Right renal pelvis (tissue), 4 donors: ENCODE measurements around the gene WDR76. TPM values are rescaled to one million over a fixed set of nuclear protein-coding genes. Genes with fewer than 3 reads are reported as not detected.
"Not testable (repeated sequence)": the region's sequence is repeated elsewhere in the genome, so short reads cannot be mapped to it uniquely, and the experiment has no call there.

Experiments used
- DNase-seq, 4 donors: peaks; one replicate each; pipeline ENCODE4 v3.0.0-alpha.2; 2013; ENCODE audit warnings: low read depth in 4 of 4, low spot score in 3 of 4, missing footprints in 1 of 4
- polyA plus RNA-seq, 4 donors: library from polyadenylated mRNA; unstranded; fragments of 120-200 nt; gene quantifications; one replicate each; pipeline ENCODE4 v1.2.1, GENCODE V29; 2013; ENCODE audit not compliant: insufficient read length in 4 of 4

Gene WDR76
- polyA plus RNA-seq = 10 to 100 TPM; 13.4 to 14.9 (median 14.7) TPM

DNA sequence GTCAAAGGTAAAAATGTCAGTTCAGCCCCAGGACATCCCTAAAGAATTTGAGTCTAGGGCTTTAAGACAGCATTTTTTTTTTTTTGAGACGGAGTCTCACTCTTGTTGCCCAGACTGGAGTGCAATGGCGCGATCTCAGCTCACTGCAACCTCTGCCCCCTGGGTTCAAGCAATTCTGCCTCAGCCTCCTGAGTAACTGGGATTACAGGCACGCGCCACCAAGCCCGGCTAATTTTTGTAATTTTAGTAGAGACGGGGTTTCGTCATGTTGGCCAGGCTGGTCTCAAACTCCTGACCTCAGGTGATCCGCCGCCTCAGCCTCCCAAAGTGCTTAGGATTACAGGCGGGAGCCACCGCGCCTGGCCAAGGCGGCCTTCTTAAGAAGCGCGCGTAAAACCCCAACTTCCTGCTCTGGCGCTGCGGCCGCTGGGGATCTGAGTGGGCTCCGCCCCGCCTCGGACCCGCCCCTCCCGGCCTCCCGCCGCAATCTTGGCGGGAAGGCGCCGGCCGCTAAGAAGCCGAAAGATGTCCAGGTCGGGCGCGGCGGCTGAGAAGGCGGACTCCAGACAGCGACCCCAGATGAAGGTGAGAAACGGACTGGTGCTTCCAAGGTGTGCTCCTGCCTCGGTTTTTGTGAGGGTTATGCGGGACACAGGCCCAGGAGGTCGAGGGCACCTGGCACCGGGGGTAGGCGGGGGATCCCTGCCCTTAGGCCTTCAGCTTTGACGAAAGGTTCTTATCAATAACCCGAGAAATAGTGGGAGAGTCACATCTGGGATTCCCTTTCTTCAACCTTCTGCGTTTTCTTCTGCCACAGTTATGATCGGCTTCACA lies at the start of gene WDR76:
TSS of gene WDR76 (plus strand) at position 495 of the 834 bp plus-strand sequence. CDS start at position 526, 31 bp downstream.
- peak; percentile 55 to 65 (median 61) for DNase-seq

DNA sequence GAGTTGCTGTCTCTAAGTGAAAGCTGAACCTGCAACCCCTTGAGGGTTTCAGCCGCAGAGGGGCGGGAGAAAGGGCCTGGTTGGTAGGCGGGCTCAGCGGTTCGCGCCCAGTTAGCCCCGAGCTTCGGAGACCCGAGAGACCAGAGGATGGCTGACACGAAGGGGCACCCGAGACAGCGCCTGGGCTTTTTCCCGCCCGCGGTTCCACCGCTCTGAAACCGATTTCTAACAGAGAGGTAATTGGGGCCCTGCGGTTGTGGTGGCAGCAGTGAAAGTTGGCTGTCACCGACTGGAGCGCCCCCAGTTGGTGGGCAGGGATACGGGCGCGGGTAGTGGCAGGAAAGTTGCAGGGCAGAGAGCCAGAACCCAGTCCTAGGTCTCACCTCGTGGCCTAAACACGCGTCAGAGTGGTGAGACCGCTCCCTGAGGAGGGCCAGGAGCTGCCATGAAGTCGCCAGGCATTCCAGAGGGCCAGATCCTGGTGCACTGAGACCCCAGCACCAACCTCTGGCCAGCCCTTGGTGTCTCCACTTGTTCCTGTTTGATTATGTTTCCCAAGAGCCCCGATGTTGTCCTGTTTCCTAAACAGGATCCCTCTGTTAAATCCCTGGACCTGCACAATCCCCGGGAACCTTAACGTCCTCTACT lies 49.4 kb upstream of the WDR76 start:
- DNase-seq = peak in 1 of 4 donors; percentile 57

DNA sequence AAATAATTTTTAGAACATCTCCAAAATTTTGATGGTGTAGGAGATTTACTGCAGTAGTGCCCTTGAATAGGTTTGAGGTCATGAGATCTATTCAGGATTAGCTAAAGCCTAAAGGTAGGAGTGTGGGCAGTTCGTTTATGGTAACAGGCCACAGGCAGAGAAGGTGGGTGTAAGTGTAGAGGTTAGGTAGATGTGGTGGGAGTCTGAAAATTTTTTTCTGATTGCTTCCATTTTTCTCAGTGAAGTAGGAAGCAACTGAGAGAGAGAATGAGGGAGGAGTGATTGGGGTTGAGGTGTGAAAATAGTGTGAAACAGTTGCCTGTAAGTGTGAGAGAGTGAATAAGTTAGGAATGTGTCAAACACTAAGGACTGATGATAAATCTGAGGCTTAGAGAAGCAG lies 47.8 kb upstream of the WDR76 start:
- no peak for DNase-seq

DNA sequence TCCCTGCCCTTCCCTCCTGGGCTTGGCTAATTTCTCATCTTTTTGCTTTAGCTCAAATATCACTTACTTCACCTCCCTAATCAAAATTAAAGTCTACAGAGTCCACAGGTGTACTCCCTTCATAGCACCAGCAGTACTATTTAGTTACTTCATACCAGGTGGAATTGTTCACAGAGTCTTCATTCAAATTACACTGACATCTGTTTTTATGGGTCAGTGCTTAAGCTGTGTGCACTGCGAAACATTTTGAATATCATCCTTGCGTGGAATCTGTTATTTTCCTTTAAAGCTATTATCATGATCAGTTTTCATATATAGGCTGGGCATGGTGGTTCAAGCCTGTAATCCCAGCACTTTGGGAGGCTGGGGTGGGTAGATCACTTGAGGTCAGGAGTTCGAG lies 37.4 kb upstream of the WDR76 start:
- DNase-seq = no peak

DNA sequence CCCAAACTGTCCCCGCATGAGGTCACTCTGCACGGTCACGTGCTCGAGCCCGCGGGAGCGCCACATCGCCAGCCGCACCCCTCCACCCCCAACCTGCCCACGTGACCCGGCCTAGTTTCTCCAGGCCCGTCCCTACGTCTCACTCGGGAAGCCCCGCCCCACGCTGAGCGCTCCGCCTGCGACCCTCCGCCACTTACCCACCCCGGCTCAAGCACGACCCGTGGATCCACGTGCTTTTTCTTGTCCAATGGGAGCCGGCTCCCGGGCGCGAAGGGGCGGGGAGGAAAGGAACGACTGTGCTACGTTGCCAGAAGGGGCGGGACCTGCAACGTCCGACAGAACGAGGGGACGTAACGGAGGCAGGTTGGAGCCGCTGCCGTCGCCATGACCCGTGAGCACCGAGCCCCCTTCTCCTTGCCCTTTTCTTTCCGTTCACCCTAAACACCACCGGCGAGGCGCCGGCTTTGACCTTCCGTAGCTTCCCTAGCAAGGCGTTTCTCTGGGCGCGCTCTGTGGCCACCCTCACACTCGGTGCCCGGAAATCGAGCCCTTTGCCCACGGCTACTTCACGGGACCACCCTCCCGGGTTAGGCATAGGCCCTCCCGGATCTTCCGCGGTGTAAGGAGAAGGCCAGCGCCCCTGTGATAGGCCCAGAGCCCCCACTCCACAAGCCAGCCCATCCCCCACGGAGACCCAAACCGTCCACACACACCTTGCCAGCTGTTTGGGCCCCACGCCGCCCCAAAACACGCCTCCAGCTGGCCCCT lies 34.6 kb upstream of the WDR76 start, which contains the start of gene SERF2:
TSS of gene SERF2 (plus strand) at position 328 of the 768 bp plus-strand sequence. CDS start at position 385, 57 bp downstream.
- DNase-seq = peak; percentile 97 to 99 (median 98)

DNA sequence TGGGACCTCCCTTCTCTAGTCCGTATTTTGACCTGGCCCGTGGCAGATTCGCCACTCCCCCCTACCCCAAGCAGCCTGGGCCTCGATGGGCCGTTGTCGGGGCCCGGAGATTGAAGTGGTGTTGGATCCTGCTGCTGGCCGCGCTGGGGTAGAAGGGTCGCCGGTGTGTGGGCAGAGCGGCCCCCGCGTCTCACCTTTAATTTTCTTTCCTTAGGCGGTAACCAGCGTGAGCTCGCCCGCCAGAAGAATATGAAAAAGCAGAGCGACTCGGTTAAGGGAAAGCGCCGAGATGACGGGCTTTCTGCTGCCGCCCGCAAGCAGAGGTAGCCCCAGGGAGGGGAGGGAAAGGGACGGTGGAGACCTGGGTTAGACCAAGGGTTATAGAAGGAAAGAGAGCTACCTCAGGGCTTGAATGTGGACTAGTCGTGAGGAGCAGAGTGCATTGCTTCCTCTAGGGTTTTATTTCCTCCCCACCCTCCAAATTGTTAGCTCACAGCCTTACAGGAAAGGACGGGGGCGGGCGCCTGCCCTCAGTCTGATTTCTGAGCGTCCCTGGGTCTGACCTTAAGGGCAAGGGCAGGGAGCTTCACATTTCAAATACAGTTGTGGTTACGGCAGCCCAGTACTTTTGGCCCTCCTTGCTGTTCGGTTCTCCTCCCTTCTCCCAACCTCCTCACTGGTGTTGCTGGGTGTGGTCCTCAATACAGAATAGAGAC lies 33.9 kb upstream of the WDR76 start:
- no peak for DNase-seq

DNA sequence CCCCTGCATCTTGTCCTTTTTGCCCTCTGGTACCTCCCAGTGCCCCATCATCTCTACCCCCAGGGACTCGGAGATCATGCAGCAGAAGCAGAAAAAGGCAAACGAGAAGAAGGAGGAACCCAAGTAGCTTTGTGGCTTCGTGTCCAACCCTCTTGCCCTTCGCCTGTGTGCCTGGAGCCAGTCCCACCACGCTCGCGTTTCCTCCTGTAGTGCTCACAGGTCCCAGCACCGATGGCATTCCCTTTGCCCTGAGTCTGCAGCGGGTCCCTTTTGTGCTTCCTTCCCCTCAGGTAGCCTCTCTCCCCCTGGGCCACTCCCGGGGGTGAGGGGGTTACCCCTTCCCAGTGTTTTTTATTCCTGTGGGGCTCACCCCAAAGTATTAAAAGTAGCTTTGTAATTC lies 33.2 kb upstream of the WDR76 start:
- no peak for DNase-seq

DNA sequence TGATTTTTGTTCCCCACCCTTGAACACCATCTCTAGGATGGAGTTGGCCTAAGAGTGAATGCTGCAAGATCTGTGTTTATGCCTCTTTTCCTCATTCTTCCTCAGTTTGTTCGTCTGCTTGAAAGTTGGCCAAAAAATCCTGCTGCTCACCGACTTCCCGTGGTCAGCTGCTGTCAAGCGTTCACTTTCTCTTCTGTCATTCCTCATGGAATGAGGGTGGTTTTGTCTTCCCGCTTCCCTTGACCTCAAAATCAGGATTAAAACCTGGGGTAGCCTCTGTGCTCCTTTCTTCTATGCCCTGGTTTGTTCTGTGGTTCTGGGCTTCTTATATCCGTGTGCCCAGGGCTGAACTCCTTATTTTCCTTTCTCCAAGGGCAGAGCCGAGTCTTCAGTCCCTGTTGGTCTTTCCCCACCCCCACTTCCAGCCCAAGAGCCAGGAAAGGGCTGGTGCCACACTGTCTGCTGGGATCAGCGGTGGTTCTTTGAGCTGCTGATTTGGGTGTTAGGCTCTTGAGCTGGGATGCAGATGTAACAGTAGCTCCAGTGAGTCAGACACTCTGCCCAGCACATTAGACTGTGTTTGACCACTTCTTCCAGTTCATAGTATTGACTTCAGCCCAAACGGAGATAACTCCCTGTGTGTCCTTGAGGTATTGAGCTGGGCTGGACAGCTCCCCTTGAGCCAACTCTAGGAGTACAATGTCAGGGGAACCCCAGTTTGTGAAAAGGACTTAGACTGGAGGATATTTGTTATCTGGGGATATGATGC lies 32.3 kb upstream of the WDR76 start:
- DNase-seq = no peak

DNA sequence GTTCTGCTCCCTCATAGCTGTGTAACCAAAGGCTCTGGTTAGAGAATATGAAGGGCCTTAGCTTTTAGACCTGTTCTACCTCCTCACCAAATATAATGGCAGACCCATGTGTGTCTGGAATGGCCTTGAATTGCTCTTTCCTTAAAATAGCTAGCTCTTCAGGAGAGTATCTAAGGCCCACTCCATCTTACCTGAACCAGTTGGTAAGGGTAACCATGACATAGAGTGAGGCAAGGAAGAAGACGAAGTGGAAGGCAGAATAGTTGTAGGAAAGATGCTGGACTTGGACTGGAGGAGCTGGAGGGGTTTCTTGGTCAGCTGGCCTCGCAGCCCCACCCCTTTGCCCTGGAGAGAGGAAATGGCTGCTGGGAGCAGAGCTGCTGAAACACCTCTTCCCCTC lies 31.6 kb upstream of the WDR76 start:
- no peak for DNase-seq

DNA sequence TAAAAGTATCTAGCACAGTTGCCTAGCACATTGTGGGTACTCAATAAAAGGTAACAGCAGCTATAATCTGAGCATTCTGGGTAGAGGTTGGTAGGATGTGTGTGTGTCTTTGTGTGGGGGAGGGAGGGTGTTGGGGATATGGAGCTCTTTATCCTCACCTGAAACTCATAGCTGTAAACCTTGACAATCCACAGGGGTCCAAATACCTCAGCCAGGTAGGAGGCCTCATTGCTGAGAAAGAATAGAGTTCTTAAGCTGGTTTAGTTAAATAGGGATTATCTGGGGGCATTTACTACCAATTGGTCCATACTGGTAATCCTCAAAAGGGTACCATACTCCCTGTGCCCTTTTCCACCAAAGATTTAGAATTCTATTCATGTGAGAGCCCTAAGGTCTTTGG lies 30.8 kb upstream of the WDR76 start:
- DNase-seq = no peak

DNA sequence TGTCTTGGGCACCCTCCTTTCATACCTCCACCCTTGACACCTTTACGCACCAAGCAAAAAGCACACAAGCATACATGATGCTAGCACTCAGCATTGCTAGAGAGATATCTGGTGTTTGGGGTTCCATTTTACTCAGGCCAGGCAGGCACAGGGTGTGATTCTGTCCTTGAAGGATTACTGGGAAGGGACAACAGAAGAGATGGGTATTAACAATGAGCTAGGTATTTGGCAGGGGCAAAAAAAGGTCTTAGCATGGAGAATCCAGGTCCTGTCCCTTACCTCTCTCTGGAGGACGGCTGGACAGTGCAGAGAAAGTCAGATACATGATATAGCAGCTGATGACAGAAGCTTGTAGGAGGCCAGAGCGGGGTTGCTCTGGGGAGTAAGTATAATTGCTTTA lies 30.2 kb upstream of the WDR76 start:
- DNase-seq = no peak

DNA sequence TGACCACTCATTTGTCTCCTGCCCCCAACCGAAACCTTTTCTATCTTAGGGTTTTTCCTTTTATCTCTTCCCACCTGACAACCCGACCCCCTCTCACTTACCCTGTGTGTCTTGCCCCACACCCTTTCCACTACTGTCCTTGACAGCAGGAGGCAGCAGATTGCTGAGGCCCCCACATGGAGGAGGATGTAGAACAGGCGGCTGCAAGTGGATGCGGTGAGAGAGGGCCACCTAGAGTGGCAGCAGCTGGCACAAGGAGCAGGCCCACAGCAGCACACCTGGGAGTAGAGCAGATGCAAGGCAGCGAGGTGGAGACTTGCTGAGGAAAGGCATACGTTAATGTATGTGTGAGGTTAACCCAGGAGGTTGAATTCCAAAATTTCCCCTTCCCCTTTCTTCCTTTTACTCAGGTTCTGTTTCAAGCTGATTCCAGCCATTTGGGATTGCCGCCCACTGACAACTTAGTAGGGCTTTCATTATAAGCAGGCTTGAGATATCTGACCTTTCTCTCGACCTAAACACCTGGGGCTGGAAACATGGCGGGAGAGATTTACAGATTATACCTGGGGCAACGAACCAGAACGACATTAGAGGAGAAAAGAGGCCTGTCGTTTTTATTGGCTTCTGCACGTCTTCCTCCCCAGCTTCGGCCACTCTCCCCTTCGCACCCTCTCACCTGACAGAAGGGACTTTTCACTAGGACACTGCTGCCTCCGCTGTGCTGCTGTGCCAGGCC lies 27.4 kb upstream of the WDR76 start:
- no peak for DNase-seq

DNA sequence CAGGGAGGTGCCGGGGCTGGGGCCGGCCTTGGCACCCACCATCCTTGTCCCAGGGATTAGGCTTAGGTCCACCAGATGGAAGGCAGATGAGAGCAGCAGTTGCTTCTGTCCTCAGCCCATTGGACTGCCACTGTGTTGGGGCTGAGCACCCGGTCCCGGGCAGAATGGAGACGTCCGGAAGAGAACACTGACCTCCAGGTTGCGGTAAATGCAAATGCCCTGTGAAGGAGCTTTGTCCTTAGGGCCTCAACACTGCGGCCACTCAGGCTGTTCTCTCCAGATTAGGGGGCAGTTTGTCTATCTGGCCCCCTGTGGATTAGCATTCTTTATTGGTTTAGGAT lies 26.9 kb upstream of the WDR76 start, which contains the start of gene SERINC4:
TSS of gene SERINC4 (minus strand) at position 276 of the 341 bp plus-strand sequence. CDS start at position 42, 234 bp downstream.
- DNase-seq = no peak

DNA sequence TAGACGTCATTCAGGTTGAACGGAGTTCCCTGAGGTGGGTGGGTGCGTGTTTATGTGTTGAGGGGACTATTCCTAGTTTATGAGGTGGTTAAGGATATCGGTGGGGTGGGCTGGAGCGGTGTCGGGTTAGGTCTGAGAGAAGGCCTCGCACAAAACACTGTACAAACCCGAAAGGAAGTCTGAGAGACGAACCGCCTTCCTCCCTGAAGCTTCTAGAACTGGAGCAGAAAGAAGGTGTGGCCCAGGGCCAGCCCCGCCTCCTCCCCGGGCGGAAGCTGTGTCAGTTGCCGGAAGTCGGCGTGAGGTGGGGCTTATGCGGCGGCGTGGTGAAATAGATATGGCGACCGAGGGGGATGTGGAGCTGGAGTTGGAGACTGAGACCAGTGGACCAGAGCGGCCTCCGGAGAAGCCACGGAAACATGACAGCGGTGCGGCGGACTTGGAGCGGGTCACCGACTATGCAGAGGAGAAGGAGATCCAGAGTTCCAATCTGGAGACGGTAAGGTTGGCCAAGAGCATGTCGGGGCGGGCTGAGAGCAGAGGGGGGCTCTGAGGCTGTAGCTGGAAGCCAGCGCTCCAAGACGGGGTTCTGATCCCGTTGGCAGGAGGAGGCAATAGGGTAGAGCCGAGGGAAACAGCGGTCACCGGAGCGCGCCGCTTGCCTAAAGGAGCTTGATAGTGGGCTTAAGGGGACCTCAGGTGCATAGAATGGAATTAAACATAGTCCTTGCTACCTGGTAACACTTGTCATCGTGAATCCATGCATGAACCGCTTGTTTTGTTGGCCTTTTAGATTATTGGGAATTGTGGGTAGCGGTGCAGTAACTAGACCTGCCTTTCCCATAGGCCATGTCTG lies 26.3 kb upstream of the WDR76 start, which contains the start of gene HYPK:
TSS of gene HYPK (plus strand) at position 314 of the 856 bp plus-strand sequence. CDS start at position 338, 24 bp downstream.
- peak in 3 of 4 donors; percentile 82 to 84 (median 83) for DNase-seq

DNA sequence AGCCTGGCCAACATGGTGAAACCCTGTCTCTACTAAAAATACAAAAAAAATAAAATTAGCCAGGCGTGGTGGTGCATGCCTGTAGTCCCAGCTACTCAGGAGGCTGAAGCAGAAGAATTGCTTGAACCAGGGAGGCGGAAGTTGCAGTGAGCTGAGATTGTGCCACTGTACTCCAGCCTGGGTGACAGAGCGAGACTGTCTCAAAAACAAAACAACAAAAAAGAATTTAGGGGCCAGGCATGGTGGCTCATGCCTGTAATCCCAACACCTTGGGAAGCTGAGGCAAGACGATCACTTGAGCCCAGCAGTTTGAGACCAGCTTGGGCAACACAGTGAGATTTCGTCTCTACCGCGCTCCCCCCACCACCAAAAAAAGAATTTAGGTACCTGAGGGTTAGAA lies 24.1 kb upstream of the WDR76 start:
- DNase-seq = not testable (repeated sequence)

DNA sequence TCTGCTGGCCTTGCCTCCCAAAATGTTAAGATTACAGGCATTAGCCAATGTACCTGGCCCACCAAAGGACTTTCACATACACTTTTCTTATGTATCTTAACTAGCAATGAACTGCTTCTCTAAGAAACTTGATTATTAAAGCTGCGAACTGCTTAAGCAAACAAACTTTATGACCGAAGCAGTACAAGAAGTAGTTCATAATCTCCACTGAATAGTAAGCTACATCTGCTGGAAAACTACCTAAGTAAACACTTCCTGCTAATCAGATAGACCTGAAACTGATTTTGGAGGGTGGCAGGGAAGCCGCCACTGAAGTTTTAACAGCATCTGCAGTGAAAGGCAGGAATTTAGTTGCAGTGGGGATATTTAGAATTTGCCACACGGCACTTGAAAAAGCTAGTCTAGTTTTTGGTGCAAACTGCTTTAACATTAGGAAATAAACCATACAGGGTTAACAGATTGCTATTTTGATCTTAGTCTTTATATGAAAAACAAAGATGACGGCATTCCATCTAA lies 18.3 kb upstream of the WDR76 start:
- DNase-seq = no peak

DNA sequence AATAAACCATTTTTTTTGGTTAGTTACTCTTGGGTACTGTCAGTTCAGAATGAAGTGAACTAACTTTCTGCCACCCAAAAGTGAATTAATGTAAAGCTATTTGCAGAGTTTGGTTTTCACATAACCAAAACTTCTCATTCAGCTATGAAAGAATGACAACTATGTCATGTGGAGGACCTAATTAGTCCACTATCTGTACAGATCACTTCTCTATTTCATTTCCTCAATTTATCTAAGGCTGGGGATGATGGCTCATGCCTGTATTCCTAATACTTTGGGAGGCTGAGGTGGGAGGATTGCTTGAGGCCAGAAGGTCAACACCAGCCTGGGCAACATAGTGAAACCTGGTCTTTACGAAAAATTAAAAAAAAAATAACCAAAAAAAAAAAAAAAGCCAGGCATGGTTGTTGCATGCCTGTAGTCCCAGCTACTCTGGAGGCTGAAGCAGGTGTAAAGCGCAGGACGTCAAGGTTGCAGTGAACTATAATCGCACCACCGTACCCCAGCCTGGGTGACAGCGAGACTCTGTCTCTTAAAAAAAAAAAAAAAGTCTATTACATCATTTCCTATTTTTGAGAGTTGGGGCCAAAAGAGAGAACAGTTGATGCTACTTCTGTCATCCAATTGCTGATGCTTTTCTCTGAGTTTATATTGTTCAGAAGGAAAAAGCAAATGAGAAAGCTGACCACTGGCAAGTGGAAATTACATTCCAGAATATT lies 17.7 kb upstream of the WDR76 start:
- no peak for DNase-seq
